ENCODE results near the gene SLC35F4. TPM values are rescaled to one million over a fixed set of nuclear protein-coding genes. Genes with fewer than 3 reads are reported as not detected.

Gene SLC35F4
- total and polyA plus RNA-seq, 2 of the 8 experiments (the other 6 are each of a cell fraction or from before 2014, with no cell fraction given): not detected

DNA sequence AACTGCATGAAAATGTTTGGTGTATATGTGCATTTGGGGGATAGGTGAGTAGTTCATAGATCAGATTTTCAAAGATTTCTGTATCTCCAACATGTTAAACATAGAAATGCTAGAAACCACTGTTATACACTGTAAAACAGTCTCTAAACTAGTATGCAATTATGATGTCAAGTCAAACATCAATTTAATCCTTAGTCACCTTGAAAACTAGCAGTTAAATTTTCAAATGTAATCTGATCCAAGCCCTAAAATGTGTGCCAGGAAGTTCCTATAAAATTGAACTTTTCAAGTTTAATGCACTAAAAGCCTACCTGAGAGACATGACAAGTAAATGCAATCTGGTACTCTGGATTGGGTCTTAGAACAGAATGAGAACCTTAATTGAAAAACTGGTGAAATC, 14.5 kb downstream of the SLC35F4 start:
- Histone ChIP-seq H2BK15ac (ENCODE audit: low read length) (no peak overlapping the region), H3K9ac (replicated peaks in 1 of 4; ENCODE audit: extremely low read depth in 1 of 4, low read depth in 3 of 4, low read length in 3 of 4) (no peak overlapping the region), H3K27ac (ENCODE audit: low read depth, low read length) (no peak overlapping the region), H3K4ac (replicated peaks; ENCODE audit: insufficient read length, low read depth, low read length) (no peak overlapping the region), H3K56ac (replicated peaks; ENCODE audit: insufficient read length, low read depth, low read length) (no peak overlapping the region), H3K79me2 (ENCODE audit: control insufficient read depth in 1 of 2, insufficient read depth in 2 of 2, low read length in 2 of 2) (no peaks in the 10 kb centered on the region), H3K79me1 (ENCODE audit: low read depth, low read length) (no peaks in the 10 kb centered on the region), H3K27me3 (replicated peaks in 1 of 4; ENCODE audit: control insufficient read depth in 3 of 4, extremely low read depth in 1 of 4, insufficient read depth in 3 of 4, low read length in 3 of 4) (no peaks in the 10 kb centered on the region), H4K91ac (replicated peaks; ENCODE audit: insufficient read length, low read length) (no peak overlapping the region), H3K4me1 (replicated peaks in 1 of 4; ENCODE audit: control insufficient read depth in 3 of 4, insufficient read depth in 4 of 4, low read length in 3 of 4) (no peaks in the 10 kb centered on the region), H2AFZ (ENCODE audit: low read length) (no peak overlapping the region), H3K23ac (ENCODE audit: insufficient read length) (no peak overlapping the region), H3K4me3 (ENCODE audit: extremely low read depth in 1 of 4, insufficient read depth in 2 of 4, low read depth in 3 of 4, low read length in 4 of 4) (no peak overlapping the region), H2BK120ac (replicated peaks; ENCODE audit: low read depth, low read length) (no peak overlapping the region), H4K8ac (ENCODE audit: extremely low read depth, insufficient read depth, low read length) (no peak overlapping the region), H3K36me3 (ENCODE audit: control insufficient read depth in 2 of 4, insufficient read depth in 4 of 4, low read length in 3 of 4) (no peaks in the 10 kb centered on the region), H2AK5ac (ENCODE audit: low read depth, low read length) (no peak overlapping the region), H3K18ac (ENCODE audit: extremely low read depth, low read length) (no peak overlapping the region), H4K20me1 (replicated peaks in 1 of 2; ENCODE audit: control insufficient read depth in 1 of 2, insufficient read depth in 2 of 2, low read length in 2 of 2) (no peaks in the 10 kb centered on the region), H2BK5ac (ENCODE audit: low read depth, low read length) (no peak overlapping the region), H2BK12ac (ENCODE audit: low read depth, low read length) (no peak overlapping the region), H3K14ac (ENCODE audit: insufficient read length) (no peak overlapping the region), H4K5ac (ENCODE audit: insufficient read length, low read depth, low read length) (no peak overlapping the region), H3K4me2 (ENCODE audit: insufficient read depth in 1 of 2, low read depth in 2 of 2, low read length in 2 of 2) (no peak overlapping the region), H3K23me2 (ENCODE audit: low read depth, low read length) (no peaks in the 10 kb centered on the region), H3K9me3 (ENCODE audit: insufficient read depth in 2 of 2, low read depth in 1 of 2, low read length in 1 of 2) (no peaks in the 10 kb centered on the region), H2BK20ac (ENCODE audit: low read length) (no peak overlapping the region)
- ChIA-PET POLR2A (ENCODE audit: partially characterized antibody) (no interaction called here), CTCF (ENCODE audit: partially characterized antibody) (interaction anchor here (1.0 kb wide), 1 partner anchor 12 kb away, joined by 5 read pairs; no protein-coding TSS in a partner anchor)
- no peak for DNase-seq (ENCODE audit: low read depth in 1 of 2, low spot score in 2 of 2)
- no peak for FAIRE-seq
- TF ChIP-seq CHD1 (IDR thresholded peaks at IDR 0.05; ENCODE audit: low read depth, low read length) (no peak), MAFK (IDR thresholded peaks at IDR 0.05; ENCODE audit: low read depth, low read length) (no peak), TEAD4 (IDR thresholded peaks at IDR 0.05; ENCODE audit: low read depth, low read length) (no peak), ASH2L (IDR thresholded peaks at IDR 0.05; ENCODE audit: low read length) (no peak), KDM5A (IDR thresholded peaks at IDR 0.05; ENCODE audit: low read length) (no peak), TCF12 (IDR thresholded peaks at IDR 0.05; ENCODE audit: low read depth, low read length) (no peak), EZH2 (IDR thresholded peaks at IDR 0.05; ENCODE audit: low read depth, low read length, severe bottlenecking) (no peak), YY1 (IDR thresholded peaks at IDR 0.05; ENCODE audit: low read depth, low read length) (no peak), HDAC2 (IDR thresholded peaks at IDR 0.05; ENCODE audit: borderline replicate concordance in 1 of 2, low read depth in 2 of 2, low read length in 2 of 2) (no peak), CHD2 (IDR thresholded peaks at IDR 0.05; ENCODE audit: low read length) (no peak), RFX5 (IDR thresholded peaks at IDR 0.05; ENCODE audit: borderline replicate concordance, low read depth, low read length) (no peak), CTBP2 (IDR thresholded peaks at IDR 0.05; ENCODE audit: borderline replicate concordance, insufficient read depth, insufficient read length, low read length) (no peak), HDAC6 (IDR thresholded peaks at IDR 0.05; ENCODE audit: low read depth, low read length) (no peak), BRCA1 (IDR thresholded peaks at IDR 0.05; ENCODE audit: low read depth, low read length) (no peak), RBBP5 (IDR thresholded peaks at IDR 0.05; ENCODE audit: borderline replicate concordance, low read depth, low read length) (no peak), NRF1 (IDR thresholded peaks at IDR 0.05; ENCODE audit: low read depth, low read length) (no peak)
- TF ChIP-seq, protein P1, sequence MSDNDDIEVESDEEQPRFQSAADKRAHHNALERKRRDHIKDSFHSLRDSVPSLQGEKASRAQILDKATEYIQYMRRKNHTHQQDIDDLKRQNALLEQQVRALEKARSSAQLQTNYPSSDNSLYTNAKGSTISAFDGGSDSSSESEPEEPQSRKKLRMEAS (IDR thresholded peaks at IDR 0.05): no peak
